Measurements from ENCODE around the gene MEIS2. TPM values are rescaled to one million over a fixed set of nuclear protein-coding genes. Genes with fewer than 3 reads are reported as not detected.

MEIS2 gene
- total and polyA plus RNA-seq, 7 donors, result 1.4 to 154 (median 76.0) TPM

DNA sequence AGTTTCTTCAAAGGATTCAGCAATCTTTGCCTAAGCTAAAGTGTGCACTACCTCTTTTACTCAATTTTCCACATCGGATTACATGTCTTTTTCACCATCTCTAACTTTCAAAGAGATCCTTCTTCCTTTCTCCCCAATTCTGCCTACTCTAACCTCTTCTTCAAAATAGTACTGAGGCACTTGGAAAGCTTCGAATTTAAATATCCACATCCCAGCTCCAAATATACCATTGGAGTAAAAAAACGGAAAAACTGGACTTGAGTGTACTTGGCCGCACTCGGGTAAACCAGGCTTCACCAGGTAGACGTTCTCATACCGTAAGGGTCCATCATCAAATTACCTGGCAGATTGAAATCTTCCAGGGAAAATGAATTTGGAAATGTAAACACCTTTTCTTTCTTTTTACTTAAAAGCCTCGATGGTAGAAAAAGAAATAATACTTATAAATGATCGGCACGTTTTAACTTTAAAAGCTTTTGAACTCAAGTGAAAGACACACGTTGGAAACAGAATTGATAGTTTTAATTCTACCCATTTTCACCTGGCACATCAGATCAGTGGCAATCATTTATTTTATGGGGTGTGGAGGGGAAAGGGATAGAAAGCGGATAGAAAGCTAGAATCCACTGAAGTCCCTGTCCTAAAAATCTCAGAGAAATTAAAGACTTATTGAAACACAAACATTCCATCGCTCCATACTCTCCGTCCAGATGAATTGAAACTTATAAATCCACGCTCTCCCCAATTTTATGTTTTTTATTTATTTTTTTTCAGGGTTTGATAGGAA, 8.2 kb upstream of the MEIS2 start:
- Histone ChIP-seq H3K27ac (peak overlapping the region; percentile 95 to 97 (median 96)), H3K36me3 (no peaks in the 10 kb centered on the region), H3K4me1 (peaks cover 0 to 26% (median 24%) of the 10 kb centered on the region in 4 donors), H3K9me3 (no peaks in the 10 kb centered on the region), H3K27me3 (no peaks in the 10 kb centered on the region), H3K4me3 (peak overlapping the region; percentile 36 to 87 (median 64))
- intact Hi-C loops (cut with DNase I), result loop anchor here (10.0 kb wide), 1 partner anchor 324 kb away; no protein-coding TSS in a partner anchor
- WGBS, 2 donors, result 35 to 43% methylated on average over 15 of the region's 15 CpGs
- TF ChIP-seq POLR2AphosphoS5 (IDR thresholded peaks at IDR 0.05) (no peak), EP300 (IDR thresholded peaks at IDR 0.05) (no peak), CTCF (IDR thresholded peaks at IDR 0.05) (no peak), POLR2A (IDR thresholded peaks at IDR 0.05) (no peak)
- no peak for DNase-seq

- Histone ChIP-seq H3K27me3 (no peaks in the 10 kb centered on the region), H3K4me3 (peak overlapping the region; percentile 21 to 87 (median 61)), H3K36me3 (no peaks in the 10 kb centered on the region), H3K4me1 (peaks cover 0 to 21% (median 17%) of the 10 kb centered on the region in 4 donors), H3K27ac (peak overlapping the region; percentile 95 to 97 (median 96)), H3K9me3 (no peaks in the 10 kb centered on the region)
- intact Hi-C loops (cut with DNase I), result loop anchor here (2.0 to 10.0 kb wide), 2 partner anchors 25 to 323 kb away; no protein-coding TSS in a partner anchor
- WGBS, 2 donors, result 26 to 33% methylated on average over 10 of the region's 10 CpGs
- TF ChIP-seq EP300 (IDR thresholded peaks at IDR 0.05) (no peak), POLR2AphosphoS5 (IDR thresholded peaks at IDR 0.05) (no peak), CTCF (IDR thresholded peaks at IDR 0.05) (no peak), POLR2A (IDR thresholded peaks at IDR 0.05) (no peak)
- no peak for DNase-seq
Observed at GRCh38 chr15:37107744-37108380, 7.5 kb upstream of the MEIS2 start.

- intact Hi-C loops (cut with DNase I), result loop anchor here (2.0 to 10.0 kb wide), 2 partner anchors 26 to 322 kb away; no protein-coding TSS in a partner anchor
- WGBS, 2 donors, result 19% methylated on average over 25 of the region's 25 CpGs
- no peaks in the 10 kb centered on the region for H3K9me3 ChIP-seq
- H3K27ac ChIP-seq, result peak overlapping the region; percentile 95 to 97 (median 96)
- TF ChIP-seq EP300 (IDR thresholded peaks at IDR 0.05) (peak in 1 of 4 donors; percentile 20), POLR2A (IDR thresholded peaks at IDR 0.05) (no peak), POLR2AphosphoS5 (IDR thresholded peaks at IDR 0.05) (peak in 3 of 4 donors; percentile 41 to 51 (median 50)), CTCF (IDR thresholded peaks at IDR 0.05) (no peak)
- DNase-seq, result peak; percentile 78
- no peaks in the 10 kb centered on the region for H3K27me3 ChIP-seq
- peak overlapping the region; percentile 21 to 87 (median 61) for H3K4me3 ChIP-seq
- H3K4me1 ChIP-seq, result peaks cover 0 to 16% (median 10%) of the 10 kb centered on the region in 4 donors
- no peaks in the 10 kb centered on the region for H3K36me3 ChIP-seq
Observed at GRCh38 chr15:37107071-37107743, 6.9 kb upstream of the MEIS2 start.

DNA sequence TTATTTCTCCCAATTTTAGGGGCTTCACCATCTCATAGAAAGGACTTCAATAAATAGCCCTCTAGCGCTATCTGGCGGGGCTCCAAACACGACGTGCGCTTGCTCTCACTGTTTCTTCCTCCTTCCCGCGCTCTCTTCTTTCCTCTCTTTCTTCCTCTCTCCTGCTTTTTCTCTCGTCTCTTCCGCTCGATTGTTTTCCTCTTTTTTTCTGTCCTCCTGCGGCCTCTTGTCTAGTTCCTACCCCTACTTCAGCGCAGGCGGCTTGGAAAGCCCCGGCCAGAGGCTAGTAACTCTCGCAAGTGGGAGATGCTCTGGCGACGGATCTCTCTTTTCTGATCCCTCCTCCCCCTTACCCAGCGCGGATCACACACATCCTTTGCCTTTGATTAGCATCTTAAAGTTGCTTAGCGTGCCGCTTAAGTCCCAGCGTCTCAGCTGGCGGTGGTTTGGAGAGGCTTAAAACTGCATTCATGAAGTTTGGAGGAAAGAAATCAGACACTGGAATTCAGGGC, 6.2 kb upstream of the MEIS2 start:
- 5 to 6% methylated on average over 23 of the region's 23 CpGs for WGBS, 2 donors
- intact Hi-C loops (cut with DNase I), result loop anchor here (2.0 to 10.0 kb wide), 2 partner anchors 26 to 322 kb away; no protein-coding TSS in a partner anchor
- DNase-seq, result peak; percentile 85
- no peaks in the 10 kb centered on the region for H3K27me3 ChIP-seq
- no peaks in the 10 kb centered on the region for H3K36me3 ChIP-seq
- H3K9me3 ChIP-seq, result no peaks in the 10 kb centered on the region
- peak overlapping the region; percentile 21 to 87 (median 61) for H3K4me3 ChIP-seq
- H3K4me1 ChIP-seq, result peaks cover 0 to 10% (median 3%) of the 10 kb centered on the region in 4 donors
- H3K27ac ChIP-seq, result peak overlapping the region; percentile 95 to 97 (median 96)
- TF ChIP-seq POLR2AphosphoS5 (IDR thresholded peaks at IDR 0.05), result peak in 1 of 4 donors; percentile 5
- no peak for TF ChIP-seq EP300 (IDR thresholded peaks at IDR 0.05)
- TF ChIP-seq POLR2A (IDR thresholded peaks at IDR 0.05), result no peak
- peak in 1 of 4 experiments; percentile 8 for TF ChIP-seq CTCF (IDR thresholded peaks at IDR 0.05)
